ENCODE data around the gene MCIDAS. TPM values are rescaled to one million over a fixed set of nuclear protein-coding genes. Genes with fewer than 3 reads are reported as not detected.

Gene MCIDAS
- total RNA-seq, 1 experiment from 2014 or later: 1.6 TPM

GRCh38 chr5:55236800-55237199 lies 9.7 kb upstream of the MCIDAS start:
- H3K4me3 ChIP-seq (ENCODE audit: low read length): no peak overlapping the region

GRCh38 chr5:55234121-55234700 lies 7.1 kb upstream of the MCIDAS start:
- Histone ChIP-seq H3K4me1 (ENCODE audit: insufficient read depth, low read length) (peaks cover 12% of the 10 kb centered on the region; the same call in 1 of the 2 replicates), H3K9ac (ENCODE audit: low read length) (peak overlapping the region; percentile 39), H3K4me2 (ENCODE audit: low read length) (peak overlapping the region; percentile 85)

More at GRCh38 chr5:55236800-55237199, 9.7 kb upstream of the MCIDAS start:
- H3K9ac ChIP-seq (ENCODE audit: low read length): no peak overlapping the region
- no TSS peak for BruUV-seq (replicated peaks)
- H3K36me3 ChIP-seq (ENCODE audit: low read depth, low read length): no peaks in the 10 kb centered on the region
- no peaks in the 10 kb centered on the region for H3K27me3 ChIP-seq (ENCODE audit: low read length)
- H3K4me1 ChIP-seq (ENCODE audit: insufficient read depth, low read length): peaks cover 6% of the 10 kb centered on the region; the same call in 1 of the 2 replicates
- H4K20me1 ChIP-seq (ENCODE audit: low read length): no peaks in the 10 kb centered on the region
- ChIA-PET CTCF (no interaction called here), POLR2A (ENCODE audit: unreplicated experiment) (no interaction called here)
- H3K79me2 ChIP-seq (ENCODE audit: low read length): peaks cover 1% of the 10 kb centered on the region; the same call in 1 of the 2 replicates
- no peak overlapping the region for H2AFZ ChIP-seq (ENCODE audit: low read length)
- H3F3A ChIP-seq (ENCODE audit: low read length, unreplicated experiment): no peaks in the 10 kb centered on the region
- ATAC-seq (no peak), DNase-seq (no peak)
- H3K4me2 ChIP-seq (ENCODE audit: low read length): no peak overlapping the region
- H3K9me2 ChIP-seq (replicated peaks; ENCODE audit: low read length): no peaks in the 10 kb centered on the region
- H3K9me3 ChIP-seq (ENCODE audit: low read length): no peaks in the 10 kb centered on the region
- no peak overlapping the region for H3K27ac ChIP-seq (ENCODE audit: low read length)
- TF ChIP-seq EZH2phosphoT487 (IDR thresholded peaks at IDR 0.05; ENCODE audit: borderline replicate concordance, low read length) (no peak), CTCF (conservative IDR thresholded peaks at IDR 0.05; ENCODE audit: low read depth, low read length) (no peak), EZH2 (IDR thresholded peaks at IDR 0.05; ENCODE audit: low read length, unreplicated experiment) (no peak)
- intact Hi-C loops (cut with micrococcal nuclease): no loop called here

More at GRCh38 chr5:55234121-55234700, 7.1 kb upstream of the MCIDAS start:
- ChIA-PET POLR2A (ENCODE audit: unreplicated experiment) (interaction anchor here (0.5 to 0.6 kb wide), 4 partner anchors 46 to 73 kb away, joined by 5 to 6 read pairs (median 6); partner anchors contain the start of gene DHX29), CTCF (interaction anchor here (0.6 to 0.8 kb wide), 2 partner anchors 61 to 91 kb away, joined by 4 to 7 read pairs; no protein-coding TSS in a partner anchor)
- TSS peak; percentile 23 for BruUV-seq (replicated peaks)
- DNase-seq: peak; percentile 48
- peak overlapping the region; percentile 83 for H3K4me3 ChIP-seq (ENCODE audit: low read length)
- H3K27ac ChIP-seq (ENCODE audit: low read length): peak overlapping the region; percentile 21
- no peaks in the 10 kb centered on the region for H3K27me3 ChIP-seq (ENCODE audit: low read length)
- H3K9me3 ChIP-seq (ENCODE audit: low read length): no peaks in the 10 kb centered on the region
- H2AFZ ChIP-seq (ENCODE audit: low read length): peak overlapping the region; percentile 96
- H3F3A ChIP-seq (ENCODE audit: low read length, unreplicated experiment): no peaks in the 10 kb centered on the region
- H3K36me3 ChIP-seq (ENCODE audit: low read depth, low read length): no peaks in the 10 kb centered on the region
- H3K79me2 ChIP-seq (ENCODE audit: low read length): peaks cover 14% of the 10 kb centered on the region
- TF ChIP-seq CTCF (conservative IDR thresholded peaks at IDR 0.05; ENCODE audit: low read depth, low read length) (no peak), EZH2phosphoT487 (IDR thresholded peaks at IDR 0.05; ENCODE audit: borderline replicate concordance, low read length) (no peak), EZH2 (IDR thresholded peaks at IDR 0.05; ENCODE audit: low read length, unreplicated experiment) (no peak)
- H3K9me2 ChIP-seq (replicated peaks; ENCODE audit: low read length): no peaks in the 10 kb centered on the region
- ATAC-seq: peak; percentile 11
- H4K20me1 ChIP-seq (ENCODE audit: low read length): no peaks in the 10 kb centered on the region
- intact Hi-C loops (cut with micrococcal nuclease): no loop called here
